Measurements from ENCODE around the gene CLNS1A.

CLNS1A gene, protein sequence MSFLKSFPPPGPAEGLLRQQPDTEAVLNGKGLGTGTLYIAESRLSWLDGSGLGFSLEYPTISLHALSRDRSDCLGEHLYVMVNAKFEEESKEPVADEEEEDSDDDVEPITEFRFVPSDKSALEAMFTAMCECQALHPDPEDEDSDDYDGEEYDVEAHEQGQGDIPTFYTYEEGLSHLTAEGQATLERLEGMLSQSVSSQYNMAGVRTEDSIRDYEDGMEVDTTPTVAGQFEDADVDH

DNA sequence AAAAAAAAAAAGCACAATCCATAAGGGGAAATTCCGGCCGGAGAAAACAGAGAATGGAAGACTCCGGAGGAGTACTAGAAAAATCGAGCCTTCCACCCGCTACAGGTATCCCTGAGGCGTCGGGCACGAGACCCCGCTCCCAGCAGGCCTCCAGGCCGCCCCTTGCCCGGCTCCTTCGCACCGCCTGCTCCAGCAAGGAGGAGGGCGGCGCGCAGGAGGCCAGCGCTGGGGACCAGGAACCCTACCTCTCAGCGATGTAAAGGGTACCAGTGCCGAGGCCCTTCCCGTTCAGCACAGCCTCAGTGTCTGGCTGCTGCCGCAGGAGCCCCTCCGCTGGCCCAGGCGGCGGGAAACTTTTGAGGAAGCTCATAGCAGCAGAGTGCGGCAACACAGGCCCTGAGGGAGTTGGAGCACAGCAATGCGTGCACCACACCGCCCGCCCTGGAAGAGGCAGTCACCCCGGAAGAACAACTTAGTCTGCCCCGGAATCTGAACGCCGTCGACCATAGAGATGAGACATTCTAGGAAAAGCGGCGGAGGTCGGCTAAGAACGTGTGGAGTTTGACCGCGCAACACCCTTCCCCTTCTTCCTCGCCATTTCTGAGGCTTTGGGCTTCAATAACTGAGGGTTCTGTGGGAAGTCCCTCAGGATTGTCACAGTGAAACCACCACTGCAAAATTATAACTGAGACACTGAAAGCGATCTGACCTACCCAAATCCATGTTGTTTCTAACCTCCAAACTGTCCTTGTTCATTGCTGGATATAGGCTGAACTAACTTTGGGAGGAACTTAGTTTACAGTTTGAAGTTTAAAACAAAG is at the start of gene CLNS1A:
TSS of gene CLNS1A (minus strand) at position 450 of the 821 bp plus-strand sequence. CDS start at position 370, 80 bp downstream.
- TF ChIP-seq GATA2 (IDR thresholded peaks at IDR 0.05; ENCODE audit: low read depth, low read length): no peak
- TF ChIP-seq GATA3 (IDR thresholded peaks at IDR 0.05; ENCODE audit: low read depth, low read length): no peak

DNA sequence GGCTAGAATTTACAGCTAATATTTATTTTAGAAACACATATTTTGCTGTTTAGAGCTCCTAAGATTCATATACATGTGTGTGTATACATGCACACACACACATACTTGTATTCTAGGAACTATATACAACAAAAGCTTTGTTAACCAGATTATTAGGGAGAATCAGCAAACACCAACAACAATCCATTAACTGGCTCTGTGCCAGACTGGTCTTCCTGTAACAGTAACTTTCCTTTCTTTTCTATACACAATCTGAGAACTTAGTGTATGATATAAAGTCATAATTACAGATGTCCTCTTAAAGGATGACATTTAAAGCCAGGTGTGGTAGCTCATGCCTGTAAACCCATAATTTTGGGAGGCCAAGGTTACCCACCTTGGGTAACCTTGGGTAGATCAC is 49.5 kb upstream of the CLNS1A start:
- TF ChIP-seq GATA3 (IDR thresholded peaks at IDR 0.05; ENCODE audit: low read depth, low read length): no peak
- TF ChIP-seq GATA2 (IDR thresholded peaks at IDR 0.05; ENCODE audit: low read depth, low read length): no peak

DNA sequence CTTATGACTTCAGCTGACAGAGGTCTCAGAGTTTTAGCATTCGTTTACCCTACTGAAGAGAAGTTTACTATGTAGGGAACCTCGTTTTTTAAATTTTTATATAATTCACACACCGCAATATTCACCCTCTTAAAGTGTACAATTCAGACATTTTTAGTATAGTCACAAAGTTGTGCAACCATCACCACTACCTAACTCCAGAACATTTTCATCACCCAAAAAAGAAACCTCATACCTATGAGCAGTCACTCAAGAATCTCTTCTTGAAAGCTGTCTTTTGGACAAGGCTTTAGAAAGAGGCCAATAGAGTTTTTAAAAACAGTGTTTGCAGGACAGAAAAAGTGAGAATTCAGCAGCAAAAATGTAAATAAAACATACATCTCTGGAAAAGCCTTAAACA is 39.5 kb upstream of the CLNS1A start:
- TF ChIP-seq GATA3 (IDR thresholded peaks at IDR 0.05; ENCODE audit: low read depth, low read length): no peak
- TF ChIP-seq GATA2 (IDR thresholded peaks at IDR 0.05; ENCODE audit: low read depth, low read length): no peak

DNA sequence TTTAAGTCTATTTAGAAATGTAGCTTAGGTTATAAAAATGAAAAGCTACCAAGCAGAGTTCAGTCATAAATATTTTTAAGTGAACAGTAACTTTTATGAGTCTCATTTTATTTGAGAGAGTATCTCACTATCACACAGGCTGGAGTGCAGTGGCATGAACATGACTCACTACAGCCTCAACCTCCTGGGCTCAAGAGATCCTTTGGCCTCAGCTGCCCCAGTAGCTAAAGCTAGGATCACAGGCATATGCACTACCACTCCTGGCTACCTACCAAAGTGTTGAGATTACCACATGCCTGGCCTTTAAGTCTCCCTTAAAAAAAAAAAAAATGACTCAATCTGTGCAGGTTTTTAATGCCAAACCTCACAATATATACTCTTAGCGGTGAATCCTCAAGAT is 34.7 kb upstream of the CLNS1A start:
- no peak for TF ChIP-seq GATA2 (IDR thresholded peaks at IDR 0.05; ENCODE audit: low read depth, low read length)
- no peak for TF ChIP-seq GATA3 (IDR thresholded peaks at IDR 0.05; ENCODE audit: low read depth, low read length)

DNA sequence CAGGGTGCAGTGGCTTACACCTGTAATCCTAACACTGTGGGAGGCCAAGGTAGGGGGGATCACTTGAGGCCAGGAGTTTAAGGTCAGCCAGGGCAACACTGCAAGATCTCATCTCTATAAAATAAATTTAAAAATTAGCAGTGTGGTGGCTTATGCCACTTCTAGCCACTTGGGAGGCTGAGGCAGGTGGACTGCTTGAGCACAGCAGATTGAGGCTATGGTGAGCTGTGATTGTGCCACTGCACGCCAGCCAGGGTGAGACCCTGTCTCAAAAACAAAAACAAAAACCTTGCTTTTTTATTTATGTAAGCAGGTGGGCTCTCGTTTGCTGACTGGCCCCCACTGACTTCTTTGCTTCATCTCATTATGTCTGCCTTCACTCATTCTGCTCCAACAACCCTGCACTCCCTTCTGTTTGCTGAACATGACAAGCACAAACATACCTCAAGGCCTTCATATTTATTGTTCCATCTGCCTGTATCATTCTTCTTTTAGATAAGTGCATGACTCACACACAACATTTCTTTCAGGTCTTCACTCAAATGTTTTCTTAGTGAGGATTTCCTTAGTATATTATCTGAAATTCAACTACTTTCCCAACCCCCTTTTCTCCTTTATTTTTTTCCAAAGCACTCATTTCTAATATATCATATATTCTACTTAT is 32.4 kb upstream of the CLNS1A start:
- TF ChIP-seq GATA3 (IDR thresholded peaks at IDR 0.05; ENCODE audit: low read depth, low read length): no peak
- TF ChIP-seq GATA2 (IDR thresholded peaks at IDR 0.05; ENCODE audit: low read depth, low read length): no peak

DNA sequence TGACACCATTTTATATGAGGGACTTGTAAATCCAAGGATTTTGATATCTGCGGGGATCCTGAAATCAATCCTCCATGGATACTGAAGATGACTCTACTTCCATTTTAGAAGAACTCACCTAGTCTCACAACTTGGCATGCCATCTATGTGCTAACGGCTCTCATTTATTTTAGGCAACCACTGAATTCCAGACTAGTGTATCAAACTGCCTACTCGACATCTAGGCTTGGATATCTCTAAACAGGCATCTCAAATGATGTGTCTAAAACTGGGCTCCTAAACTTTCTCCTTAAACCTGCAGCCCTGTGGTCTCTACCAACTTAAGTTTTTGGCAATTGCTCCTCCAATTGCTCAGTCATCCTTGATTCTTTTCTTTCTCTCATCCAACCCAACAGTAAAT is 31.2 kb upstream of the CLNS1A start:
- no peak for TF ChIP-seq GATA2 (IDR thresholded peaks at IDR 0.05; ENCODE audit: low read depth, low read length)
- no peak for TF ChIP-seq GATA3 (IDR thresholded peaks at IDR 0.05; ENCODE audit: low read depth, low read length)

DNA sequence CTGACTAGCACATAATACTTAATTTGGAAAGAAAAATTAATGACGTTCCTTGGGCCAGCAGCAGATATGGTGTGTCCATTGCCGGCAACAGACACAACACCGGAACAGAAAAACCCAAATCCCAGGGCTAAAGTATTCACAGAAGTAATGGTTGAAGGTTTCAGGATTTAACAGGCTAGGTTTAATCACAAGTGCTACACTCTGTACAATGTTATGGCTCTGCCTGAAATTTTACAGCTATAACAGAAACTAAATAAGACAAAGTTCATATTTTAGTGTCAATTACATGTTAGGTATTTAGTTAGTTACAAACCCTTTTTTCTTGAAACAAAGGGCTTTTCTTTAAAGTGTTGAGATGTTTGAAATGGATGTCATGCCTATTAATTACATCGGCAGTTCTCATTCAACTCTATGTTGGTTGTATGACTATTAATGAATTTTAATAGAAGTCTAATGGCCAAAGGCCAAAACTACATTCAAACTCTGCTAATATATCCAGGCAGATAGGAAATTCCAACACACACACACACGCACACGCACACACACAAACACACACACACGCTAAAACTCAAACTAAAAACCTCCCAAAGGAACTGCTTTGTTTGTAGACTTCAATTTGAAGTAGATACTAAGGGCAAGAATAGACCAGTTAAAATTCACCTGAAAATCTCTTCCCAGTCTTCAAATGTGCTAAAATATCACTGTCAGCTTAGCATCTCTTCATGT is 27.8 kb upstream of the CLNS1A start:
- TF ChIP-seq GATA3 (IDR thresholded peaks at IDR 0.05; ENCODE audit: low read depth, low read length) (no peak), GATA2 (IDR thresholded peaks at IDR 0.05; ENCODE audit: low read depth, low read length) (no peak)

DNA sequence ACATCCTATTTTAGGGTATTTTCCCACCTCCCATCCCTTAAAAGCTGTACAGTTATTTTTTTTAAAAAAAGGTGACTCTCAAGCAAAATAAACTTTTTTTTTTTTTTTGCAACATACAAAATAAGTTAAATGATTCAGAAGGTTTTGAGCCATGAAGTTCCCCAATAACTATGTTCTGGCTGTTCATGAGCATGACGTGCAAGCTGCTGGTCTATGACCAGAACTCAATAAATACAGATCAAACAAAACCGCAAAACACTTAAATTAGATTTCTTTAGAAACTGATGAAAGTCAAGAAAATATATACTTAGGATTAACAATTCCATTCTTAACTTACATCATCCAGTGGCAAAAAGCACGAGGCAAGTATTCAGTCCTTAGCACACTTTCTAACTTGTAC is 24.1 kb upstream of the CLNS1A start:
- TF ChIP-seq GATA3 (IDR thresholded peaks at IDR 0.05; ENCODE audit: low read depth, low read length) (no peak), GATA2 (IDR thresholded peaks at IDR 0.05; ENCODE audit: low read depth, low read length) (no peak)

DNA sequence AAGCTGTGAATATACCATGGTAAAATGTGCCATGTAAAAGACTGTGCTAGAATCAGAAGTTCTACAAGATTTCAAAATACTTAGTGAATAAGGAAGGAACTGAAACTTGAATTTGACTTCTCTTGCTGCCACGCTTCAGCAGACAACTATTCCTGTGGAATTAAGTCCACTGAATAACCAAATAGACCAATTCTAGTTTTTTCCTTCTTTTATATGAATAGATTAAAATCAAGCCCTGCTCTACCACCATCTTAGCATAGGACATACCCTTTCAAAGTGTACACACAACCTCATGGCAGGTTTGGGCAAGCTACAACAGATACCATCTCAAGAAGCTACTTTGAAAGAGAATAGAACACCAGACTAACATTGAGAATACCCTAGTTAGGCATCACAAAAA is 23.4 kb upstream of the CLNS1A start:
- TF ChIP-seq GATA2 (IDR thresholded peaks at IDR 0.05; ENCODE audit: low read depth, low read length) (no peak), GATA3 (IDR thresholded peaks at IDR 0.05; ENCODE audit: low read depth, low read length) (no peak)

DNA sequence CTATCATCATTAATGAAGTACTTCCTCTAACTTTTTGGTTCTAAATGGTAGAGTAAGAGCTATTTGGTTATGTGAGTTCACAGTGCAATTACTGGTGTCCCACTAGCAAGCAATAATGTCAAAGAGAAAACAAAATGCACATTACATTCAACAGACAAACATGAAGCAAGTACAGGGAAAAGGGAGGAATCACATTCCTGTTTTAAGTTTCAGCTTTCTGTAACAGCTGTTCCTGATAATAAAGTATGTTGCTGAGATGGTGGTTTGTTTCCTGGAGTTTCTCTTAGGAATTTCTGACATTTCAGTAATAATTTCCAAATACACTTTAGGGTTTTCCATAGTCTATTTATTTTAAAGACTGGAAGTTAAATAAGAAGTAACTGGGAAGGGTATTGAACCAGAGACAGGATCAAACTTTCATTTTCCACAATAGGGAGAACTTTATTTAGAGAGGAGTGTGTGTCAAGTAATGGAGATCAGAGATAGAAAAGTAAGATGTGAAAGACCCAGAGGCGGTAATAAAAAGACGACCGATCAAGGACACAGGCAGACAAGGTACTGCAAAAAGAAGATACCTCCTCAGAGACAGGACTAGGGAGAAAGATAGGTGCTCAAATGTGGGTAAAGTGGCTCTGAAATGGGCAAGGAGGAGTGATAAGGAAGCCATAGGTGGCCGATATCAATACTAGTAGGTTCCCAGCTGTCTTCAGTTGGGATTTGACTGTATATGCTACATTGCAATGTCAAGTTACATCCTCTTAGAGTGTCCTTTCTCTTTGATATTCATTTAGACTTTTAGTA is 20.8 kb upstream of the CLNS1A start:
- TF ChIP-seq GATA3 (IDR thresholded peaks at IDR 0.05; ENCODE audit: low read depth, low read length) (no peak), GATA2 (IDR thresholded peaks at IDR 0.05; ENCODE audit: low read depth, low read length) (no peak)

DNA sequence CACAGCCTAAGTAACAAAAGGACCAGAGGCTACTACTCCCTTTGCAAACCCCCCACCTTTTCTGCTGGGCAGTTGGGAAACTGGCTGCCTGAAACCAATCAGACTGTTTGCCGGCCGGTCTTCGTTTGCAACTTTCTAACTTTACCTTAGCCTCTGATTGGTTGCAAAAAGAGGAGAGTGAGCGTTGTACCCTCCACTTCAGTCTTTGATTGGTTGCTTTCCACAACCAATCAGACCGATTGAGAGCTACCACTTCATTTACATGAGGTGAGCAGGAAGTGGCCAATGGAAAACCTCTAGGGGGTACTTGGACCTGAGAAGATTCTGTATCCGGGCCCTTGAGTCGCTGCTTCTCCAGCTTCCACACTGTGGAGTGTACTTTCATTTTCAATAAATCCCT is 18.8 kb upstream of the CLNS1A start:
- no peak for TF ChIP-seq GATA2 (IDR thresholded peaks at IDR 0.05; ENCODE audit: low read depth, low read length)
- TF ChIP-seq GATA3 (IDR thresholded peaks at IDR 0.05; ENCODE audit: low read depth, low read length): no peak

DNA sequence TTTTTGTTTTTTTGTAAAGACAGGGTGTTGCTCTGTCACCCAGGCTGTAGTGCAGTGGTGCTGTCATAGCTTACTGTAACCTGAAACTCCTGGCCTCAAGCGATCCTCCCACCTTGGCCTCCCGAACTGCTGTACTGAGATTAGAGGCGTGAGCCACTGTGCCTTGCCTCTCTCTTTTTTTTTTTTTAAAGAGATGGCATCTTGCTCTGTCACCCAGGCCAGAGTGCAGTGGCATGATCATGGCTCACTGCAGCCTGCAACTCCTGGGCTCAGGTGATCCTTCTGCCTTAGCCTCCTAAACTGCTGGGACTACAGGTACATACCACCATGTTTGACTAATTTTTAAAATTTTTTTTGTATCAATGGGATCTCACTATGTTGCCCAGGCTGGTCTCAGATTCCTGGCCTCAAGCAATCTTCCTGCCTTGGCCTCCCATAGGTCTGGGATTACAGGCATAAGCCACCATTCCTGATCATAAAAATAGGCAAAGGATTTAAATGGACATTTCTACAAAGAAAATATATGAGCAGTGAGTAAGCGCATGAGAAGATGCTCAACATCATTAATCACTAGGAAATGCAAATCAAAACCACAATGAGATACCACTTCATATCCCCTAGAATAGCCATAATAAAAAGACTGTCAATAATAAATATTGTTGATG is 17.3 kb upstream of the CLNS1A start:
- no peak for TF ChIP-seq GATA3 (IDR thresholded peaks at IDR 0.05; ENCODE audit: low read depth, low read length)

DNA sequence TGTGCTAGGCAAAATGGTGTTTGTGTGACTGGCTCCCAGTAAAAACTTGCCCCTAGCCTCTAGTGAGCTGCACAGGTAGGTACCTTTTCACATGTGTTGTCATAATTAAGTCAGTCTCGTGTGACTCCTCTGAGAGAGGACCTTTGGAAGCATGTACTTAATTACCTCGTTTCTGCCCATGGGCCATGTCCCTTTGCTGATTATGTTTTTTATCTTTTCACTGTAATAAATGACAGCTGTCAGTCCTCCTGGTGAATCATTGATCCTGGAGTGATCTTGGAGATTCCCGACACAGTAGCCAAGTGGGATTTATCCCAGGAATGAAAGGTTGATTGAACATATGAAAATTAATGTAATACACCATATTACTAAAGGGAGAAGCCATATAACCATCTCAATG is 12.5 kb upstream of the CLNS1A start:
- peak; percentile 17; the same call in 1 of the 2 replicates for TF ChIP-seq GATA2 (IDR thresholded peaks at IDR 0.05; ENCODE audit: low read depth, low read length)
- TF ChIP-seq GATA3 (IDR thresholded peaks at IDR 0.05; ENCODE audit: low read depth, low read length): no peak
